Cardiac septum (tissue), 1 donor: ENCODE data around the gene NFIB. TPM values are rescaled to one million over a fixed set of nuclear protein-coding genes. Genes with fewer than 3 reads are reported as not detected.

Source experiments
- DNase-seq: peaks from one replicate; pipeline ENCODE4 v3.0.0-alpha.2; 2020; ENCODE audit warnings: low spot score
- intact Hi-C: fragments of 100-400 bp; cut with DNase I; formaldehyde crosslinking; loops from one replicate; pipeline ENCODE4 v1.14.0; 2022
- total RNA-seq: library from RNA; stranded (reverse); fragmentation: NEBNext Ultra II Directional; extraction: Animal tissue kit (Norgen Biotek cat#: 25700); gene quantifications from one replicate; pipeline ENCODE4 v1.2.1, GENCODE V29; 2021
- donor health status: DM: no; HTN: no; CAD: no.

NFIB gene
- total RNA-seq, 1 donor from 2014 or later = 129 TPM

DNA sequence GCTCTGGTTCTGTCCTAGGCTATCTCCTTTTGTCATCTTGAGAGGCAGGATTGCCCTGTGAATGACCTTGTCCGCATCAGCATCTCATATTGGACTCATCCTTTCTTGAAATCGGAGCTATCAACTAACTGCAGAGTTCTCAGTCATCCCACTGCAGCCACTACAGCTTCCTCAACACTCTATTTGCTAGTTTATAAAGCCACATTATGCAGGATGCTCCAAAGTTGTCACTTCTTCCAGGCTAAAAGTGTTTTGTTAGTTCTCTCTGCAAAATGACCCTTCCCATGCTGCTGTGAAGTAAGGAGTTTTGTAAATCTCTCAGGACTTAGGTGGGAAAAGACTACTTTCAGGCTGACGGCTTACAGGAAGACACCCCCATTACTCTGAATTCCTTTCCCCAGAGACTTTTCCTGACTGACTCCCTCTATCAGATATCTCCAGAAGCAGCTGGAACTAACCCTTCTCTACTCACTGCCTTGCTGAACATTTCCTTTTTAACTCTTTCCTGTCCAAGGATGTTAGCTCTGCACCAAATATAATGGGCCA is 257.6 kb downstream of the NFIB start:
- DNase-seq = no peak
- intact Hi-C loops = no loop called here

DNA sequence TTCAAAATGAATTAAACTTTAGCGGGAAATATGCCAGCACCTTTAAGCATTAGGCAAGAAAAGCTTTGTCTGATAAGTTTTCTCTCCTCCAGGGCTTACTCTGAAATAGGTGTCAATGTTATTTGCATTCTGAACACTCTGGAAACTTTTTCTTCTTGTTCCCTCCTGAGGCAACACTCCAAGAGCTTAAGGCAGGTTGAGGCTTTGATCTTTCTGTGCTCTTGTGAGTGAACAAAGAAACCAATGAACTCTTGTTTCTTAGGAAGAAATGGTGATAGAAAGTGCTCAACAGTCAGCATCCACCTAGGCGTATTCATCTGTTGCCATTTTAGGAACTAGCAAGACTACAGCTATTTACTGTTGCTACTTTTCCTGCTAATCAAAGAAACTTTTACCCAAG is 259.8 kb downstream of the NFIB start:
- intact Hi-C loops = no loop called here
- DNase-seq = no peak

DNA sequence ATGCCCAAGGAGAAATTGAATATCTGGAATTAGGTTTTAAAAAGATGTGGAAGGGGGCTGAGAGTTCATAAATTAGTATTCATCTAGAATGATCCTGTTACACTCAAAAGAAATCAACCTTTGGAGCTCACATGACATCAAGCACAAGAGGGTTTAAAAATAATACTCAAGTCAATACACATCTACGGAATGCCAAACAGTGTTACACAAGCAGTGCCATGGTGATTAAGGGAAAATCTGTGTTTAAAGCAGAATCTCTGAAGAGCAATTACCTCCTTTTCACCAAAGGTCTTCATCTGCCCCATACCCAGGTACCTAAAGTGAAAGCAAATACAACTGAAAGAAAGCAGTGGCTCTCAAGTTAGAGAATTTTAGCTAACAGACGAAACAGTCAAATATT is 261.6 kb downstream of the NFIB start:
- intact Hi-C loops = no loop called here
- DNase-seq = no peak

DNA sequence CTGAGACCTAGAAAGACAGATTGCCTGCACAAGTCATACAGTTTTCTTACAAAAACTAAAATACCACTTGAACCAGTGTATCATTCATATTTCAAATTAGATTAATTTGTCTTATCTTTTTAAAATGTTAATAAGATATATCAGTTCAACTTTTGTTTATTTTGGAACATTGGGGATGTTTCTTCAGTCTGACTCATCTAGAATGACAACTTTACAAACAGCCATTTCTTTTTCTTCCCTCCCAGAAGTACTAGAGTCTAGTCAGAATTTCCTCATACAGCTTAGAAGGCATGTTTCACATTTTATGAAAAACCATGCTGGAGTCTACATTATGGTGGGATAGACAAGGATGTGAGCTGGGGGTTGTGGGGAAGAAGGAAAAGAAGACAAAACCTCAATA is 262.5 kb downstream of the NFIB start:
- intact Hi-C loops = no loop called here
- no peak for DNase-seq

DNA sequence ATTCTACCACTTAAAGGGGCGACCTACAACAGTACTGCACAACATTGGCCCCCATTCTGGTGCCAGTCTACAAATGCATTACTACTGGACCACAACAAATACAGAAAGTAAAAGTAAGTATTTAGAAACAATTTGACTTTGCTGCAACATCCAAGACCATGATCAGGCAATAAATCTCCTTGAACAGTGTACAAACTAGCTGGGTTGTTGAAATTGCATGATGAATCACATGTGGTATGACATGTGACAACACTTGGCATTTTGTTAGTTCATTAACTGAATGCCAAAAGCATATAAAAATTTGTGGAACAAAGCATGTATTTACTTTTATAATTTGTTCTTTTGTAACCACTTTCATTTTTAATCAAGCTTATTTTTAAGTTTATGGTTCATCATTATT is 270.5 kb downstream of the NFIB start:
- intact Hi-C loops = no loop called here
- no peak for DNase-seq

DNA sequence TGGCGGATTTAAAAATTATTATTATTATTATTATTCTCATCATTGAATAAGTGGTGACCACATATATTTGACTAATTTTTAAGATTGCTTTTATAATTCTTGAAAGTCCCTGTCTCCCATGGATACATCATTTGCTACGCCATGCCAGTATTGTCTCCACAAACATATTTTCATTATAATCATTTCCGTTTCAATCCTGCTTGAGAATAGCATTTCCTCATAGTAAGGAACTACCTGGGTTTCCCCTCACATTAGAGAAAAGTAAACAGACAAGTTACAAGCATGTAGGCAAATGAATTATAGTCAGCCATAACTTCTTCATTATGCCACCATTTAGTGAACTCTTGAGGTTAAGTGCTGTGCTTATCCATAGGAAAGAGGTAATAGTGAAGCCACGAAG is 276.6 kb downstream of the NFIB start:
- intact Hi-C loops = loop anchor here (10.0 kb wide), 2 partner anchors 157 to 593 kb away; no protein-coding TSS in a partner anchor
- DNase-seq = no peak

DNA sequence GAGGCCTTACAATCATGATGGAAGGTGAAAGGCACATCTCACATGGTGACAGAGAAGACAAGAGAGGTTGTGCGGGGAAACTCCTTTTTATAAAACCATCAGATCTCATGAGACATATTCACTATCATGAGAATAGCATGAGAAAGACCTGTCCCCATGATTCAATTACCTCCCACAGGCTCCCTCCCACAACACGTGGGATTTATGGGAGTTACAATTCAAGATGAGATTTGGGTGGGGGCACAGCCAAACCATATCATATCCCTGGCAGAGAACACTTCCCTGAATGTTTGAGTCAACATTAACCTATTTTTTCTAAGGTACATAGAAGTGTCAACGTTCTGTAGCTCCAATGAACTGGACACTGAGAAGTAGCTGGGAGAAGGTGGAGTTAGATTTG is 280.9 kb downstream of the NFIB start:
- intact Hi-C loops = loop anchor here (5.0 to 10.0 kb wide), 3 partner anchors 59 to 588 kb away; no protein-coding TSS in a partner anchor
- DNase-seq = no peak
